ENCODE data around the gene THOC5.

THOC5 gene

GRCh38 chr22:29458551-29458950 is 95.0 kb downstream of the THOC5 start:
- TF ChIP-seq CTCF (IDR thresholded peaks at IDR 0.05) = no peak
- Histone ChIP-seq H3K27ac (no peak overlapping the region), H3K4me3 (no peak overlapping the region)
- no peak for DNase-seq (ENCODE audit: low spot score)

GRCh38 chr22:29457730-29458129 is 95.8 kb downstream of the THOC5 start:
- no peak overlapping the region for H3K4me3 ChIP-seq
- TF ChIP-seq CTCF (IDR thresholded peaks at IDR 0.05) = no peak
- no peak overlapping the region for H3K27ac ChIP-seq
- no peak for DNase-seq (ENCODE audit: low spot score)

GRCh38 chr22:29456211-29456671 is 97.3 kb downstream of the THOC5 start:
- no peak overlapping the region for H3K4me3 ChIP-seq
- H3K27ac ChIP-seq = no peak overlapping the region
- TF ChIP-seq CTCF (IDR thresholded peaks at IDR 0.05) = no peak
- DNase-seq (ENCODE audit: low spot score) = no peak

All from coronary artery (tissue), 2 donors.